Lung (tissue), 12 donors: Measurements from ENCODE around the gene SAFB. TPM values are rescaled to one million over a fixed set of nuclear protein-coding genes. Genes with fewer than 3 reads are reported as not detected.

Experiments
- ATAC-seq: fragments of 200-7000 bp; cut with Tn5 transposase; one replicate; pipeline ENCODE4 v1.9.1; 2020; ENCODE audit warnings: moderate number of reproducible peaks; ENCODE audit not compliant: insufficient read depth, low FRiP score
- DNase-seq, 3 donors: peaks; one replicate each; pipeline ENCODE4 v3.0.0-alpha.2; 2013 to 2017
- H3K27ac ChIP-seq, 2 donors: one replicate each; pipeline ENCODE4 v1.5.1; 2013; ENCODE audit warnings: mild to moderate bottlenecking in 2 of 2, moderate library complexity in 2 of 2, control low read depth in 1 of 2, inconsistent platforms in 1 of 2, low read depth in 1 of 2, low read length in 1 of 2
- H3K27me3 ChIP-seq, 3 donors: one replicate each; pipeline ENCODE4 v1.5.1; 2013; ENCODE audit warnings: low read length in 2 of 3; ENCODE audit not compliant: control insufficient read depth in 3 of 3, insufficient read depth in 3 of 3
- H3K36me3 ChIP-seq, 4 donors: one replicate each; pipeline ENCODE4 v1.5.1; 2013; ENCODE audit warnings: low read length in 4 of 4, mild to moderate bottlenecking in 1 of 4, moderate library complexity in 1 of 4; ENCODE audit not compliant: control insufficient read depth in 4 of 4, insufficient read depth in 4 of 4
- H3K4me1 ChIP-seq, 5 donors: one replicate each; pipeline ENCODE4 v1.5.1; 2013; ENCODE audit warnings: low read length in 5 of 5, mild to moderate bottlenecking in 2 of 5, moderate library complexity in 1 of 5; ENCODE audit not compliant: control insufficient read depth in 5 of 5, insufficient read depth in 5 of 5
- H3K4me3 ChIP-seq: one replicate; pipeline ENCODE4 v1.5.1; 2013; ENCODE audit warnings: mild to moderate bottlenecking, control low read depth, moderate library complexity
- H3K9ac ChIP-seq, 2 donors: one replicate each; pipeline ENCODE4 v1.5.1; 2013; ENCODE audit warnings: low read length in 2 of 2, control low read depth in 1 of 2; ENCODE audit not compliant: insufficient read depth in 1 of 2
- H3K9me3 ChIP-seq, 4 donors: one replicate each; pipeline ENCODE4 v1.5.1; 2013; ENCODE audit warnings: low read length in 3 of 4, mild to moderate bottlenecking in 1 of 4, moderate library complexity in 1 of 4; ENCODE audit not compliant: control insufficient read depth in 4 of 4, insufficient read depth in 3 of 4
- CTCF ChIP-seq: IDR thresholded peaks from 2 replicates; pipeline ENCODE4 v1.5.1; 2012; ENCODE audit warnings: mild to moderate bottlenecking; ENCODE audit errors: control extremely low read depth, extremely low read depth
- WGBS, 2 donors: extraction: QIAGEN DNeasy Blood & Tissue Kit; methylation state at CpG; one replicate each; pipeline ENCODE4 v1.1.7; 2013; 5-methylcytosine and 5-hydroxymethylcytosine counted together
- polyA plus RNA-seq, 2 donors: library from polyadenylated mRNA; stranded (reverse); fragments of 200-250 nt; gene quantifications; one replicate each; pipeline ENCODE4 v1.2.1, GENCODE V29; 2013
- total RNA-seq, 2 donors: library from RNA; depleted of rRNA in 1 of 2; stranded (reverse); fragments of >200 nt in 1 of 2; gene quantifications; one replicate each; pipeline ENCODE4 v1.2.1, GENCODE V29; 2014 to 2021
- donor health status: control.
- donor health status: control.
- donor health status: Bipolar disorder and iron deficiency.
- donor health status: healthy.
- donor health status: DM: yes; HTN: yes; CAD: no.

SAFB gene
- total and polyA plus RNA-seq, 4 donors = 59.5 to 130 (median 77.7) TPM

GRCh38 chr19:5592531-5593342 lies 30.1 kb upstream of the SAFB start:
- DNase-seq (no peak), ATAC-seq (no peak)
- Histone ChIP-seq H3K27ac (no peak overlapping the region), H3K27me3 (no peaks in the 10 kb centered on the region), H3K4me3 (no peak overlapping the region), H3K36me3 (peaks cover 32 to 84% (median 55%) of the 10 kb centered on the region in 4 donors), H3K9ac (no peak overlapping the region), H3K9me3 (no peaks in the 10 kb centered on the region), H3K4me1 (no peaks in the 10 kb centered on the region)
- TF ChIP-seq CTCF = no peak
- WGBS, 2 donors = 92 to 94% methylated on average over 24 of the region's 24 CpGs

GRCh38 chr19:5593343-5594255 lies 29.3 kb upstream of the SAFB start:
- no peak overlapping the region for H3K27ac ChIP-seq
- TF ChIP-seq CTCF = no peak
- no peak overlapping the region for H3K4me3 ChIP-seq
- DNase-seq (peak in 1 of 3 donors; percentile 41), ATAC-seq (no peak)
- no peak overlapping the region for H3K9ac ChIP-seq
- H3K4me1 ChIP-seq = no peaks in the 10 kb centered on the region
- H3K27me3 ChIP-seq = no peaks in the 10 kb centered on the region
- 95% methylated on average over 64 to 67 of the region's 67 CpGs for WGBS, 2 donors
- H3K9me3 ChIP-seq = no peaks in the 10 kb centered on the region
- peaks cover 38 to 82% (median 55%) of the 10 kb centered on the region in 4 donors for H3K36me3 ChIP-seq

- Histone ChIP-seq H3K9me3 (no peaks in the 10 kb centered on the region), H3K9ac (no peak overlapping the region), H3K36me3 (peaks cover 47 to 81% (median 59%) of the 10 kb centered on the region in 4 donors), H3K4me3 (no peak overlapping the region), H3K27ac (no peak overlapping the region), H3K27me3 (no peaks in the 10 kb centered on the region), H3K4me1 (no peaks in the 10 kb centered on the region)
- 95 to 98% methylated on average over 7 of the region's 7 CpGs for WGBS, 2 donors
- TF ChIP-seq CTCF = no peak
- no peak for ATAC-seq
- DNase-seq = no peak
Observed at GRCh38 chr19:5594521-5594950, 28.3 kb upstream of the SAFB start.
